Stimulated activated CD4-positive, alpha-beta T cell treated with anti-CD3 and anti-CD28 coated beads, Interleukin-12 subunit alpha, Interleukin-12 subunit beta, amount 100 ng/mL, for 4 hours (primary cell): ENCODE data around the gene UBA3.

Experiments
- DNase-seq: peaks from one replicate; pipeline ENCODE4 v3.0.0-alpha.2; 2020

Gene UBA3

GRCh38 chr3:69080233-69080920 lies at the start of gene UBA3:
UBA3 (minus strand) TSS chr3:69080365; CDS start chr3:69080353, 12 bp downstream.
- DNase-seq = peak; percentile 95

- no peak for DNase-seq
Observed at GRCh38 chr3:69129531-69129930, 49.4 kb upstream of the UBA3 start.

DNA sequence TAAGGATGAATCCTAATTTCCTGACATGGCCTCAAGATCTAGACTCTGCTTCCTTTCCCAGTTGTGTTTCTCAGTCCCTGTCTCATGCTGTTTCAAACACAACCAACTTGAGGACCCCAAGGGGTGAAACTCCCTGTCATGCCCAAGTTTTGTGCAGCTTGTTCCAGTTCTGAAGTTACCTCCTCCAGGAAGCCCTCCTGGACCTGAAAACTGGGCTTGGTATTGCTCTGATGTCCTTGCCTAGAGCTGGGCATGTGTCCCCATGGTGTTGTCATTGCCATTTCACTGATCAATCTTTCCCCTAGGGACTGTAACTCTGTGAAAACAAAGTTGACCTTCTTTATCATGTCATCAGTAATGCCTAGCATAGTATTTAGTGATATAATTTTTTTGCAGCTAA lies 48.3 kb upstream of the UBA3 start:
- DNase-seq = no peak

GRCh38 chr3:69126999-69127398 lies 46.8 kb upstream of the UBA3 start:
- no peak for DNase-seq

GRCh38 chr3:69126216-69126615 lies 46.1 kb upstream of the UBA3 start:
- no peak for DNase-seq

- no peak for DNase-seq
Observed at GRCh38 chr3:69122403-69122802, 42.2 kb upstream of the UBA3 start, which contains the start of gene LMOD3. LMOD3 (minus strand) TSS chr3:69122595; CDS start chr3:69122386, 209 bp downstream.

GRCh38 chr3:69121950-69122349 lies 41.8 kb upstream of the UBA3 start:
- DNase-seq = no peak

- DNase-seq = no peak
Observed at GRCh38 chr3:69121513-69121912, 41.3 kb upstream of the UBA3 start.

DNA sequence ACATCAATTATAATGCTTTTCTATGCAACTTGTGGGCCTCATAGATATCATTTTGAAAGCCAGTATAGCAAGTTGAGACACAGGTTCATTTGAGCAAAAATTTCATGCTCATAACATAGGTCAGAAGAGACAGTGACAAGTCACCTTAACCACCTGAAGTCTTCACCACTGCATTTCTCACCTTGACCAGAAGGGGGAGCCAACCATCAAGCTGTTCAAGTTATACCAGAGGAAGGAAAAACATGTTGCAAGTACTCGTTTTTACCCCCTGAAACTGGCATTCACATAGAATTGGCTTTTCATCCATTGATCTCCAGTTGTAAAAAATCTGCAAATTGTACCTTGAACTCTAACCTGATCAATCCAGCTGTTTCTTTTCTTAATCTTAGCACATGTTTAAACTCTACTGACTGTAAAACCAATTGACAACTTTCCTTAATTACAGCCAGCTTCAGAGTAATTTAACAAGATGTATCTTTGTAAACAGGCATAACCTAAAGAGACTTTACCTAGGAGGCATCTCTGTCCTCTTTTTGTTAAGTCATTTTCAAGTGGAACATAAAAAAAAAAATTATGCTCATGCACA lies 40.8 kb upstream of the UBA3 start:
- peak; percentile 73 for DNase-seq

- DNase-seq = no peak
Observed at GRCh38 chr3:69119681-69120080, 39.5 kb upstream of the UBA3 start.

- DNase-seq = no peak
Observed at GRCh38 chr3:69119138-69119537, 39.0 kb upstream of the UBA3 start.

GRCh38 chr3:69118555-69118954 lies 38.4 kb upstream of the UBA3 start:
- no peak for DNase-seq

- no peak for DNase-seq
Observed at GRCh38 chr3:69116897-69117296, 36.7 kb upstream of the UBA3 start.

DNA sequence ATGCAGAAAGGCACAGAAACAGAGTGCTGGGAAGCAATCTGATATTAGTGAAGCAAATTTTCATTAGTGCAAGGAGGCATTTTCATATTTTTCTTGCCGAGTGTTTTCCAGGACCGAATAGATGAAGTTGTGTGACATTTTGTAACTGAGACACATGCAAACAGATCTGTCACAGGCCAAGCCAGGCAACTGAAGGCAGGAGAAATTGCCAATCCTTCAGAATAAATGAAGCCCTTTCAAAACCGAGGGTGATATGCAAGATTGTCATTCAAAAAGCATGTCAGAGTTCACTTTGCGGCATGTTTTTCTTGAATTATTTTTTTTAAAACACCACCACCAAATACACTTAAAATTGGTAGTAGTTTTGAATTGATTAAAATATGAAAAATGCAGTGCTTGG lies 36.0 kb upstream of the UBA3 start:
- DNase-seq = no peak

DNA sequence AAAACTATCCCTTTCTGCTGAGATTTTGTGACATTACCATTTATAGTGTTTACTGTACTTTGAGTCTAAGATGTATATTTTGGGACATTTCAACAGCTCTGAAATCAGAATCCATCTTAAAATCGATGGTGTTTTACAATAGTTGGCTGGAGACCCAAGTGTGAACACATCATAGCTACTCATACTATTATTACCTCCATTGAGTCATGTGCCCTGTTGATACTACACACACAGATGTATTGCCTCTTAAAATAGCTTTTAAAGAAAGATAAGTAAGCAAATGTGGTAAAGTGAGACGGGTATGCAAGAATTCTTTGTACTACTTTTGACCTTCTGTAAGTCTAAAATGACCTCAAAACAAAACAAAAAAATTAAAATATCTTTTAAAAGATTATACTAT lies 35.6 kb upstream of the UBA3 start:
- no peak for DNase-seq

DNA sequence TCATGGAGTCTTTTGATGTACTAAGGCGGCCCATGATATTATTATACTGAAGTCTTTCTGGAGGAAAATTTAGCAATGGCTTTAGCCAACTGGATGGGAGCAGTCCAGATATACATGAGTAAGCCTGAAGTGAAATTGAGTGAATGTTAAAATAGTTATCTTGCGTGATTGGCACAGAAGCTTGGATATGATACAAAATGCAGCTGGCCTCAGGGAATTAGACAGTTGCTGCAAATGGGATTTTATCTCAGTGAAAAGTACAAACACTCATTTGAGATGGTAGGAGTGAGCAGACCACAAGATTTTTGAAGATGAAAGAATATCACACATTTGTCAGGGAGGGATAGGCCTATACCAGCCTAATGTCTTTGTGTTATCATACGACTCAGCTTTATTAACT lies 33.4 kb upstream of the UBA3 start:
- no peak for DNase-seq

DNA sequence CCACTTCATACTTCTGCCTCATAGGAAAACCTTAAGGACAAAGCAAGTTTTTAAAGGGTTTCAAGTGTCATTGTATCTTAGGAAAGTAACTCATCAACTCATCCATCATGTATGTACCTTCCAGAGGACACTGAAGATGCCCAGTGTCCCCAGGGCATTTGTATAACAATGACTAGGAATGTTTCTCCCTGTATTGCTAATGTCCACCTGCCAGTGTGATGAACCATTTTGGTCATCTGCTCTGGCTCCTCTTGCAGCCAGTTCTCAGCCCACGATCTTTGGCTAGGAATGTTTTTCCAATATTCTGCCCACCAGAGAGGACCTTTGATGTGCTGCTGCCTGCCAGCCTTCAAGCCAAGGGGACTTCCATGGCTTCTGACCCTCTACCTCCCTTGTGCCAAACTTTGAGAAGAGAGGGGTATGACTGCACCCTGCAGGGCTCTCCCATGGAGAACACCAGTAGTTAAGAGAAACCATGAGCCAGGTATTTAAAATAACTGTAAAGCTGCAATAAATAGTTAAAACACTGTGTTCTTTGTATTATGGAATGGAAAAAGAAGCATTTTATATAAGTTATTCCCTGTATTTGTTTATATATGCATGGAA lies 30.9 kb upstream of the UBA3 start:
- DNase-seq = no peak

- DNase-seq = no peak
Observed at GRCh38 chr3:69108811-69109210, 28.6 kb upstream of the UBA3 start.

GRCh38 chr3:69107841-69108240 lies 27.7 kb upstream of the UBA3 start:
- DNase-seq = no peak

GRCh38 chr3:69105320-69105719 lies 25.2 kb upstream of the UBA3 start:
- DNase-seq = no peak

DNA sequence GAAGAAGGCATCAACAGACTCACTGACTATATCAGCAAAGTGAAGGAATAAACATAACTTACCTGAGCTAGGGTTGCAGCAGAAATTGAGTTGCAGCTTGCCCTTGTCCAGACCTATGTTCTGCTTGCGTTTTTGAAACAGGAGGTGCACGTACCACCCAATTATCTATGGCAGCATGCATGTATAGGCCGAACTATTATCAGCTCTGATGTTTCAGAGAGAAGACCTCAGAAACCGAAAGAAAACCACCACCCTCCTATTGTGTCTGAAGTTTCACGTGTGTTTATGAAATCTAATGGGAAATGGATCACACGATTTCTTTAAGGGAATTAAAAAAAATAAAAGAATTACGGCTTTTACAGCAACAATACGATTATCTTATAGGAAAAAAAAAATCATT lies 24.4 kb upstream of the UBA3 start:
- no peak for DNase-seq

GRCh38 chr3:69103123-69103522 lies 23.0 kb upstream of the UBA3 start:
- DNase-seq = no peak

DNA sequence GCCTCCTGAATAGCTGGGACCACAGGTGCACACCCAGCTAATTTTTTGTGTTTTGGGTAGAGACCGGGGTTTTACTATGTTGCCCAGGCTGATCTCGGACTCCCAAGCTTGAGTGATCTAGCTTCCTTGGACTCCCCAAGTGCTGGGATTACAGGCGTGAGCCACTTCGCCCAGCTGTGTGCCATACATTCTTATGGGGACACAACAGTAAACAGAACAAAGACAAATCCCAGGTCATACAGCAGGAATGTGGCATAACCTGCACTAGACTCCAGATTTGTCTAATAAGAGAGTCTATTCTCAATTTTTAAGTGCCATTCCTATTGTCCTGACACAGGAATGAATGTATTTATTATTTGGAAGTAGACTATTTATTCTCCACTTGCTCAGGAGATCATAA lies 22.2 kb upstream of the UBA3 start:
- no peak for DNase-seq

DNA sequence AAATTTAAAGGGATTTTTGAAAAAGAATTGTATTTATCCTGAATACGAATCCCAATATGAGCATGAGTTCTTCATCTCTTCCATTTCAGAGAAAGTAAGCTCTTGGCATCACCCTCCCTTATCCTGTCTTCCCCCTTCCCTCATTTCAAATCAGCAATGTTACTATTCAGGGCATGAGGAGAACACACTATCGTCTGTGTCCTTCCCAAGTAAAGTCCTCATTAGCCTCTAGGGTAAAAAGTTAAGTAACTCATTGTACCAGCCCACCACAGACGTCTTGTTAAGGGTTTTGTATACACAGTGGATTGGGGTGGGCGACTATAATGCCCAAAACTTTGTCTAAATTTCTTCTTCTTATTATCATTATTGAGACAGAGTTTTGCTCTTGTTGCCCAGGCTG lies 19.4 kb upstream of the UBA3 start:
- DNase-seq = no peak
